OCI-LY7 (cell line): ENCODE results near the gene XRCC3. TPM values are rescaled to one million over a fixed set of nuclear protein-coding genes. Genes with fewer than 3 reads are reported as not detected.

Source experiments
- BruUV-seq: library from RNA; stranded (reverse); fragments of 400-500 nt; replicated peaks from 2 replicates; lab custom pipeline; 2021; lab: Mats Ljungman, UMichigan
- CTCF ChIA-PET: fragments of 300-600 bp; sonication (Branson Sonifier 250); formaldehyde crosslinking; loops from one replicate; lab custom pipeline; 2022; ENCODE audit warnings: antibody characterized with exemption; ENCODE audit not compliant: unreplicated experiment; lab: Charles Lee
- POLR2A ChIA-PET: fragments of 300-600 bp; sonication (Branson Sonifier 250); formaldehyde crosslinking; loops from one replicate; lab custom pipeline; 2022; ENCODE audit warnings: antibody characterized with exemption; lab: Charles Lee
- DNase-seq: peaks from one replicate; pipeline ENCODE4 v3.0.0-alpha.2; 2015; ENCODE audit warnings: low spot score
- H2AFZ ChIP-seq: fragments of 200-600 bp; sonication (generic), shearing (Covaris generic); 2 replicates; pipeline ENCODE4 v1.6.1; 2014; ENCODE audit warnings: mild to moderate bottlenecking, antibody characterized with exemption, low read length, moderate library complexity
- H3K27ac ChIP-seq: fragments of 200-600 bp; sonication (generic); 2 replicates; pipeline ENCODE4 v1.5.1; 2014; ENCODE audit warnings: mixed run types, low read depth, mild to moderate bottlenecking, moderate library complexity, low read length, inconsistent platforms; ENCODE audit not compliant: poor library complexity, severe bottlenecking
- H3K36me3 ChIP-seq: fragments of 200-600 bp; sonication (generic); 2 replicates; pipeline ENCODE4 v1.6.1; 2014; ENCODE audit warnings: mild to moderate bottlenecking, antibody characterized with exemption, low read length, moderate library complexity, mixed read lengths; ENCODE audit not compliant: insufficient read depth
- H3K4me1 ChIP-seq: fragments of 200-600 bp; sonication (generic); 2 replicates; pipeline ENCODE4 v1.5.1; 2014; ENCODE audit warnings: mild to moderate bottlenecking, low read length; ENCODE audit not compliant: insufficient read depth, poor library complexity, severe bottlenecking
- H3K4me2 ChIP-seq: fragments of 200-600 bp; sonication (generic); 2 replicates; pipeline ENCODE4 v1.6.1; 2014; ENCODE audit warnings: mild to moderate bottlenecking, low read length
- H3K4me3 ChIP-seq: fragments of 200-600 bp; sonication (generic); 2 replicates; pipeline ENCODE4 v1.5.1; 2014; ENCODE audit warnings: mild to moderate bottlenecking, low read depth, low read length; ENCODE audit not compliant: poor library complexity, severe bottlenecking
- H3K79me2 ChIP-seq: fragments of 200-600 bp; sonication (generic); 2 replicates; pipeline ENCODE4 v1.6.1; 2016; ENCODE audit warnings: low read depth, mild to moderate bottlenecking, low read length, moderate library complexity, mixed read lengths; ENCODE audit not compliant: insufficient read depth
- H3K9me2 ChIP-seq: fragments of 200-600 bp; sonication (generic); 2 replicates; pipeline ENCODE4 v1.6.1; 2016; ENCODE audit warnings: mild to moderate bottlenecking, low read length, mixed read lengths; ENCODE audit not compliant: insufficient read depth
- H3K9me3 ChIP-seq: fragments of 200-600 bp; sonication (generic); 2 replicates; pipeline ENCODE4 v1.6.1; 2014; ENCODE audit warnings: mild to moderate bottlenecking, mixed run types, low read length, mixed read lengths
- H4K20me1 ChIP-seq: fragments of 200-600 bp; sonication (generic); 2 replicates; pipeline ENCODE4 v1.6.1; 2014; ENCODE audit warnings: mild to moderate bottlenecking, antibody characterized with exemption, low read length, moderate library complexity, mixed read lengths; ENCODE audit not compliant: insufficient read depth
- EZH2phosphoT487 ChIP-seq: fragments of 200-600 bp; sonication (generic); IDR thresholded peaks from 2 replicates; pipeline ENCODE4 v1.6.1; 2018; ENCODE audit warnings: low read depth, borderline replicate concordance, mild to moderate bottlenecking, mixed run types, antibody characterized with exemption, low read length, moderate library complexity, mixed read lengths
- intact Hi-C: fragments of 100-400 bp; cut with micrococcal nuclease; formaldehyde crosslinking; loops from one replicate; pipeline ENCODE4 v1.10.0; 2022; ENCODE audit not compliant: unreplicated experiment
- total RNA-seq, 2 experiments: library from RNA; depleted of rRNA in 1 of 2; stranded (reverse); fragments of >200 nt in 1 of 2; shearing (Covaris generic) in 1 of 2; gene quantifications; 2 replicates each; pipeline ENCODE4 v1.2.3, GENCODE V29; 2014 to 2022
- TF ChIP-seq, protein P1 (sequence below): fragments of 200-600 bp; sonication (generic); conservative IDR thresholded peaks from 2 replicates; pipeline ENCODE4 v1.5.1; 2014; ENCODE audit warnings: mild to moderate bottlenecking, antibody characterized with exemption, low read length, moderate library complexity, mixed read lengths

The XRCC3 gene
- total RNA-seq, 2 experiments from 2014 or later = 83.3 to 130 TPM

DNA sequence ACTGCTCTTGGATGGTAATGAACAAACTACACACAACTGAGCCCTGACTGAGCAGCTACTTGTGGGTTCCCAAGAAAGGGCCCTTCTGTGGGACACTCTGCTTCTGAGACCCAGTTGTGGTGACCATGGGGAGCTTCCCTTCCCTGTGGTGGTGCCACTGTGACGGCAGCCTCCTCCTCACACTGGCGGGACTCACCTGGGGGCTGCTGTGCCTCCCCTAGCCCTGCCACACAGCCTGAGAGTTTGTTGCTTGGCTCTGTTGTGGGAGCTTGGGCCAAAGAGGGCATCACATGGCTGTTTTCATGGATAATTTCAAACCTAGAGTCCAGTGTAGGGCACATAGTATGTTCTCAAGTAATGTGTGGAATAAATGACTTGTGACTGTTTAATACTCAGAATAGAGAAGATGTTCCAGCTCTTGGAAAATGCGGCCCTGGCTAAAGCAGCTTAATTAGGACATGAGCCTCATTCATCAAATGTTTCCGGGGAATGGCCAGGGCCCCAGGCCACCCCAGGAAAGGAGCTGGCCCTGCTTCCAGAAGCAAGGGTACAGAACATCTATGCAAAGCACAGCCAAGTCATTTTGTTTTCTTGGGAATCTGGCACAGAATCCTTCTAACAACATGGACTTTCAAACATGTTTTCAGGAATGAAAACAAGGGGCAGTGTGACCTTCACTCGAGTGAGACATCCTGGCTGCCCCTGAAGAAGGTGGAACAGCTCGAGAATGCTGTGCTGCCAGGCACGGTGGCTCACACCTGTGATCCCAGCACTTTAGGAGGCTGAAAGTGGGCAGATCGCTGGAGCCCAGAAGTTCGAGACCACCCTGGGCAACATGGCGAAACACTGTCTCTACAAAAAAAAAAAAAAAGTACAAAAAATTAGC is 21.5 kb upstream of the XRCC3 start:
- Histone ChIP-seq H3K9me2 (no peaks in the 10 kb centered on the region), H3K4me1 (no peaks in the 10 kb centered on the region), H3K4me2 (no peak overlapping the region), H3K27ac (no peak overlapping the region), H3K4me3 (no peak overlapping the region), H2AFZ (no peak overlapping the region), H3K79me2 (no peaks in the 10 kb centered on the region), H3K9me3 (no peaks in the 10 kb centered on the region), H4K20me1 (no peaks in the 10 kb centered on the region), H3K36me3 (peaks cover 17% of the 10 kb centered on the region)
- POLR2A ChIA-PET = interaction anchor here (0.5 to 1.6 kb wide), 2 partner anchors 19 to 276 kb away, joined by 3 read pairs; no protein-coding TSS in a partner anchor
- BruUV-seq = no TSS peak
- no peak for DNase-seq
- CTCF ChIA-PET = no interaction called here
- no peak for TF ChIP-seq EZH2phosphoT487
- TF ChIP-seq, protein P1, sequence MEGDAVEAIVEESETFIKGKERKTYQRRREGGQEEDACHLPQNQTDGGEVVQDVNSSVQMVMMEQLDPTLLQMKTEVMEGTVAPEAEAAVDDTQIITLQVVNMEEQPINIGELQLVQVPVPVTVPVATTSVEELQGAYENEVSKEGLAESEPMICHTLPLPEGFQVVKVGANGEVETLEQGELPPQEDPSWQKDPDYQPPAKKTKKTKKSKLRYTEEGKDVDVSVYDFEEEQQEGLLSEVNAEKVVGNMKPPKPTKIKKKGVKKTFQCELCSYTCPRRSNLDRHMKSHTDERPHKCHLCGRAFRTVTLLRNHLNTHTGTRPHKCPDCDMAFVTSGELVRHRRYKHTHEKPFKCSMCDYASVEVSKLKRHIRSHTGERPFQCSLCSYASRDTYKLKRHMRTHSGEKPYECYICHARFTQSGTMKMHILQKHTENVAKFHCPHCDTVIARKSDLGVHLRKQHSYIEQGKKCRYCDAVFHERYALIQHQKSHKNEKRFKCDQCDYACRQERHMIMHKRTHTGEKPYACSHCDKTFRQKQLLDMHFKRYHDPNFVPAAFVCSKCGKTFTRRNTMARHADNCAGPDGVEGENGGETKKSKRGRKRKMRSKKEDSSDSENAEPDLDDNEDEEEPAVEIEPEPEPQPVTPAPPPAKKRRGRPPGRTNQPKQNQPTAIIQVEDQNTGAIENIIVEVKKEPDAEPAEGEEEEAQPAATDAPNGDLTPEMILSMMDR = no peak
- intact Hi-C loops = no loop called here

DNA sequence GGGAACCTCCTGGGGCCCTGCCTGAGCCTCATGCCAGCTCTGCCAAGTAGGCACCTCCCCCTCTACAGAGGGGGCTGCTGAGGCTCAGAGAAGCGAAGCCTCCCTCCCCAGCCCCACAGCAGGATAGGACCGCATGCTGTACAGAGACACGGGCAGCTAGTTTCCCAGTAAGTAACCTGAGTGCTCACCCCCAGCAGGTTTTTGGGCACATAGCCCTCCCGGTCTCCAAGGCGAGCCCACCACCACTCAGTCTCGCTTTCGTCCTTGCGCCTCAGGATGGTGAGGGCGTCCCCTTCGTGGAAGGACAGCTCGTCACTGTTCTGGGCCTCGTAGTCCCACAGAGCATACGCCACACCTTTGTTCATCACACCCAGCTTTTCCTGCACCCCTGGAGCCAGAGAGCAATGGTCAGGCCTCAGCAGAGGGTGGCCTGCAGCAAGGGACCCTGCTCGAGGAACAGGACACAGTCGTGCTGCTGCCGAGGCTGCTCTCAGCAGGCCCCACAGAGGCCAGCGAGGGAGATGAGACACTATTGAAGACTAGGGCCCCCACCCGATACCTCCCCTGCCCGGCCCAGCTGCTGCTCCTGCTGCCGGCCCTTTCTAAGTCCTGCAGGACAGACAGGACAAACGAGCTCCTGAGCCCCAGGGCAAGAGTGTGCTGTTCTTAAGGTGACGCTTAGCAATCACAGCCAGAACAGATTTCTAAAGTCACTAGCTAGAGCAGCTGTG is 20.7 kb upstream of the XRCC3 start:
- H2AFZ ChIP-seq = no peak overlapping the region
- ChIA-PET POLR2A (interaction anchor here (0.6 to 1.6 kb wide), 2 partner anchors 18 to 184 kb away, joined by 3 read pairs; no protein-coding TSS in a partner anchor), CTCF (no interaction called here)
- BruUV-seq = no TSS peak
- no peaks in the 10 kb centered on the region for H3K9me3 ChIP-seq
- DNase-seq = no peak
- intact Hi-C loops = no loop called here
- no peak overlapping the region for H3K4me2 ChIP-seq
- H3K79me2 ChIP-seq = no peaks in the 10 kb centered on the region
- no peaks in the 10 kb centered on the region for H3K9me2 ChIP-seq
- H3K27ac ChIP-seq = no peak overlapping the region
- no peak for TF ChIP-seq EZH2phosphoT487
- TF ChIP-seq, protein P1 = no peak
- H4K20me1 ChIP-seq = no peaks in the 10 kb centered on the region
- H3K4me1 ChIP-seq = no peaks in the 10 kb centered on the region
- H3K4me3 ChIP-seq = no peak overlapping the region
- H3K36me3 ChIP-seq = peaks cover 17% of the 10 kb centered on the region
